ENCODE results near the gene PRLR.

DNA sequence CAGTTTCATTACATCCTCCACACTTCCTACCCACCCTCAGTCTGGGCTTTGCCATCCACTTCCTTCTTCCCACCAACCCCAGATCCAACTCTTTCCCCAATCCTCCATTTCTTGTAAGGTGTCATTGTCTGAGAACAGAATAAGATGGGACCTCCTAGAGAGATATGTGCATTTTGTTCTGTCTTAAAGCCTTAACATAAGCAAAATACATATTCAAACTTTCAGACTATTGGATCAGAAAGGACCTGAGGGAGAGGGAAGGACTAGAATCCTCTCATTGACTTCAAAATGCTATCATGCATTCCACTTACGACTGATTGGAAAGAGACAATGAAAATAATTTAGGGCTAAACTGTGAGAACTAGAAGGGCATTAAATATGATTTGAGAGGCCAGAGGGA is 225.5 kb downstream of the PRLR start:
- TF ChIP-seq MXI1 (conservative IDR thresholded peaks at IDR 0.05; ENCODE audit: poor library complexity, severe bottlenecking) (no peak), POLR2AphosphoS5 (IDR thresholded peaks at IDR 0.05) (no peak), TAF1 (IDR thresholded peaks at IDR 0.05; ENCODE audit: low read depth) (no peak), EP300 (conservative IDR thresholded peaks at IDR 0.05; ENCODE audit: poor library complexity, severe bottlenecking) (no peak), EZH2 (IDR thresholded peaks at IDR 0.05; ENCODE audit: borderline replicate concordance, insufficient read depth, low read length, poor library complexity, severe bottlenecking) (no peak)
- TF ChIP-seq, protein P1, sequence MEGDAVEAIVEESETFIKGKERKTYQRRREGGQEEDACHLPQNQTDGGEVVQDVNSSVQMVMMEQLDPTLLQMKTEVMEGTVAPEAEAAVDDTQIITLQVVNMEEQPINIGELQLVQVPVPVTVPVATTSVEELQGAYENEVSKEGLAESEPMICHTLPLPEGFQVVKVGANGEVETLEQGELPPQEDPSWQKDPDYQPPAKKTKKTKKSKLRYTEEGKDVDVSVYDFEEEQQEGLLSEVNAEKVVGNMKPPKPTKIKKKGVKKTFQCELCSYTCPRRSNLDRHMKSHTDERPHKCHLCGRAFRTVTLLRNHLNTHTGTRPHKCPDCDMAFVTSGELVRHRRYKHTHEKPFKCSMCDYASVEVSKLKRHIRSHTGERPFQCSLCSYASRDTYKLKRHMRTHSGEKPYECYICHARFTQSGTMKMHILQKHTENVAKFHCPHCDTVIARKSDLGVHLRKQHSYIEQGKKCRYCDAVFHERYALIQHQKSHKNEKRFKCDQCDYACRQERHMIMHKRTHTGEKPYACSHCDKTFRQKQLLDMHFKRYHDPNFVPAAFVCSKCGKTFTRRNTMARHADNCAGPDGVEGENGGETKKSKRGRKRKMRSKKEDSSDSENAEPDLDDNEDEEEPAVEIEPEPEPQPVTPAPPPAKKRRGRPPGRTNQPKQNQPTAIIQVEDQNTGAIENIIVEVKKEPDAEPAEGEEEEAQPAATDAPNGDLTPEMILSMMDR (IDR thresholded peaks at IDR 0.05; ENCODE audit: poor library complexity, severe bottlenecking), result no peak

Measured in neural cell (in vitro differentiated cells).